ENCODE results near the gene NADK2. TPM values are rescaled to one million over a fixed set of nuclear protein-coding genes. Genes with fewer than 3 reads are reported as not detected.
"Not testable (repeated sequence)": the region's sequence is repeated elsewhere in the genome, so short reads cannot be mapped to it uniquely, and the experiment has no call there.

NADK2 gene
- total RNA-seq, 8 experiments from 2014 or later, result 9.9 to 65.4 (median 35.8) TPM

- H3K4me3 ChIP-seq, result no peak overlapping the region
- no peaks in the 10 kb centered on the region for H3K4me1 ChIP-seq (replicated peaks in 1 of 2)
- in situ Hi-C loops (cut with MboI; ENCODE audit: low pct_unique_long_range_greater_than_20kb in 2 of 9, low sequenced_read_pairs in 9 of 9, unreplicated experiment in 9 of 9), result no loop called here
- no peak for ATAC-seq (replicated peaks in 6 of 8)
- H3K27ac ChIP-seq, result no peak overlapping the region
- WGBS, 10 experiments, result 60 to 100% (median 93%) methylated on average over 1 to 2 of the region's 2 CpGs; no CpG with 5 or more reads in 1 of the 10 experiments
Observed at GRCh38 chr5:36215910-36216309, 25.8 kb downstream of the NADK2 start.

- ATAC-seq (replicated peaks in 6 of 8), result no peak
Observed at GRCh38 chr5:36214436-36214835, 27.3 kb downstream of the NADK2 start.

GRCh38 chr5:36209664-36210063 is 32.1 kb downstream of the NADK2 start:
- WGBS, 10 experiments, result 6 to 100% (median 94%) methylated on average over 2 to 3 of the region's 3 CpGs; no CpG with 5 or more reads in 1 of the 10 experiments
- Histone ChIP-seq H3K4me1 (replicated peaks in 1 of 2) (no peaks in the 10 kb centered on the region), H3K4me3 (no peak overlapping the region), H3K27ac (no peak overlapping the region)
- in situ Hi-C loops (cut with MboI; ENCODE audit: low pct_unique_long_range_greater_than_20kb in 2 of 9, low sequenced_read_pairs in 9 of 9, unreplicated experiment in 9 of 9), result no loop called here
- no peak for ATAC-seq (replicated peaks in 6 of 8)

More at GRCh38 chr5:36214436-36214835, 27.3 kb downstream of the NADK2 start:
- WGBS, 10 experiments, result 40 to 92% (median 83%) methylated on average over 1 to 3 of the region's 3 CpGs; no CpG with 5 or more reads in 3 of the 10 experiments
- Histone ChIP-seq H3K27ac (no peak overlapping the region), H3K4me3 (no peak overlapping the region), H3K4me1 (replicated peaks in 1 of 2) (no peaks in the 10 kb centered on the region)
- in situ Hi-C loops (cut with MboI; ENCODE audit: low pct_unique_long_range_greater_than_20kb in 2 of 9, low sequenced_read_pairs in 9 of 9, unreplicated experiment in 9 of 9), result no loop called here

GRCh38 chr5:36208786-36209185 is 32.9 kb downstream of the NADK2 start:
- Histone ChIP-seq H3K4me3 (no peak overlapping the region), H3K4me1 (replicated peaks in 1 of 2) (no peaks in the 10 kb centered on the region), H3K27ac (no peak overlapping the region)
- in situ Hi-C loops (cut with MboI; ENCODE audit: low pct_unique_long_range_greater_than_20kb in 2 of 9, low sequenced_read_pairs in 9 of 9, unreplicated experiment in 9 of 9), result no loop called here
- ATAC-seq (replicated peaks in 6 of 8), result no peak
- 75 to 100% (median 100%) methylated on average over 1 to 2 of the region's 2 CpGs; no CpG with 5 or more reads in 1 of the 10 experiments for WGBS, 10 experiments

DNA sequence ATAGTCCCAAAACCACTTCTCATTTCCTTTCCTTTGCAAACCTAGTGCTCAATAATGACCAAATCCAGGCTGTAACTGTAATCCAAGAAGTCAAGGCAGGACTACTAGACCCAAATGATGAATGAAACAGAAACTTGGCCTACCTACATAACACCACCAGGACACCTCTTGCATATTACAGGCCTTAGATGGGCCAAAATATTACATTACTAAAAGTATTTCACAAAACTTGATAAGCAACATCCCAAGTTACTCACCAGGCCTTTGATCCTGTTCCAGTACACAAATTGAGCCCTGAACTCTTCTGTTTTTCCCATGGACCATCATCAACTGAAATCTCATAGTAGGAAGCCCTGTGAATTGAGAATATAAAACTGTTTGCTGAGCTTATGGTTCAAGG is 34.8 kb downstream of the NADK2 start:
- no peak for ATAC-seq (replicated peaks in 6 of 8)
- in situ Hi-C loops (cut with MboI; ENCODE audit: low pct_unique_long_range_greater_than_20kb in 2 of 9, low sequenced_read_pairs in 9 of 9, unreplicated experiment in 9 of 9), result no loop called here
- Histone ChIP-seq H3K27ac (no peak overlapping the region), H3K4me3 (no peak overlapping the region), H3K4me1 (replicated peaks in 1 of 2) (no peaks in the 10 kb centered on the region)

- Histone ChIP-seq H3K4me3 (no peak overlapping the region), H3K27ac (no peak overlapping the region), H3K4me1 (replicated peaks in 1 of 2) (no peaks in the 10 kb centered on the region)
- in situ Hi-C loops (cut with MboI; ENCODE audit: low pct_unique_long_range_greater_than_20kb in 2 of 9, low sequenced_read_pairs in 9 of 9, unreplicated experiment in 9 of 9), result no loop called here
- 84 to 100% (median 92%) methylated on average over 1 to 2 of the region's 2 CpGs; no CpG with 5 or more reads in 1 of the 10 experiments for WGBS, 10 experiments
- ATAC-seq (replicated peaks in 6 of 8), result no peak
Observed at GRCh38 chr5:36205329-36205728, 36.4 kb downstream of the NADK2 start.

GRCh38 chr5:36202521-36202961 is 39.2 kb downstream of the NADK2 start:
- in situ Hi-C loops (cut with MboI; ENCODE audit: low pct_unique_long_range_greater_than_20kb in 2 of 9, low sequenced_read_pairs in 9 of 9, unreplicated experiment in 9 of 9), result no loop called here
- Histone ChIP-seq H3K27ac (no peak overlapping the region), H3K4me3 (no peak overlapping the region), H3K4me1 (replicated peaks in 1 of 2) (no peaks in the 10 kb centered on the region)
- WGBS, 10 experiments, result 83 to 100% (median 100%) methylated on average over 1 to 3 of the region's 3 CpGs; no CpG with 5 or more reads in 3 of the 10 experiments
- peak in 2 of 8 experiments; percentile 29 to 88 for ATAC-seq (replicated peaks in 6 of 8)

DNA sequence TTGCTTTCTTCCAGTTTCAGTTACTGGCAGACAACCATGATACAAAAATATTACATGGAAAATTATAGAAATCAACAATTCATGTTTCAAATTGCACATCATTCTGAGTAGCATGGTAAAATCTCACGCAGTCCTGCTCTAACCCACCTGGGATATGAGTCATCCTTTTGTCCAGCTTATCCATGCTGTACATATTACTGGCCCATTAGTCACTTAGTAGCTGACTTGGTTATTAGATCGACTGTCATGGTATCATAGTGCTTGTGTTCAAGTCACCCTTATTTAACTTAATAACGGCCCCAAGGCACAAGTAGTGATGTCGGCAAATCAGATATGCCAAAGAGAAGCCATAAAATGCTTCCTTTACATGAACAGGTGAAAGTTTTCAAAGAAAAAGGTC is 41.2 kb downstream of the NADK2 start:
- Histone ChIP-seq H3K4me3 (no peak overlapping the region), H3K27ac (no peak overlapping the region), H3K4me1 (replicated peaks in 1 of 2) (no peaks in the 10 kb centered on the region)
- peak in 3 of 8 experiments; percentile 56 to 62 (median 60) for ATAC-seq (replicated peaks in 6 of 8)
- WGBS, 10 experiments, result 54 to 100% (median 86%) methylated on average over 1 to 4 of the region's 4 CpGs
- in situ Hi-C loops (cut with MboI; ENCODE audit: low pct_unique_long_range_greater_than_20kb in 2 of 9, low sequenced_read_pairs in 9 of 9, unreplicated experiment in 9 of 9), result no loop called here

- no peaks in the 10 kb centered on the region for H3K4me1 ChIP-seq (replicated peaks in 1 of 2)
- in situ Hi-C loops (cut with MboI; ENCODE audit: low pct_unique_long_range_greater_than_20kb in 2 of 9, low sequenced_read_pairs in 9 of 9, unreplicated experiment in 9 of 9), result no loop called here
- ATAC-seq (replicated peaks in 6 of 8), result no peak
- no peak overlapping the region for H3K27ac ChIP-seq
- H3K4me3 ChIP-seq, result no peak overlapping the region
- WGBS, 10 experiments, result 76 to 100% (median 86%) methylated on average over 1 to 2 of the region's 2 CpGs; no CpG with 5 or more reads in 1 of the 10 experiments
Observed at GRCh38 chr5:36199620-36200019, 42.1 kb downstream of the NADK2 start.

- H3K4me3 ChIP-seq; H3K27ac ChIP-seq; ATAC-seq (replicated peaks in 6 of 8); H3K4me1 ChIP-seq (replicated peaks in 1 of 2); in situ Hi-C loops (cut with MboI; ENCODE audit: low pct_unique_long_range_greater_than_20kb in 2 of 9, low sequenced_read_pairs in 9 of 9, unreplicated experiment in 9 of 9): not testable (repeated sequence)
- 89 to 100% (median 100%) methylated on average over 1 of the region's 3 CpGs; no CpG with 5 or more reads in 4 of the 10 experiments for WGBS, 10 experiments
Observed at GRCh38 chr5:36198783-36199182, 42.9 kb downstream of the NADK2 start.

DNA sequence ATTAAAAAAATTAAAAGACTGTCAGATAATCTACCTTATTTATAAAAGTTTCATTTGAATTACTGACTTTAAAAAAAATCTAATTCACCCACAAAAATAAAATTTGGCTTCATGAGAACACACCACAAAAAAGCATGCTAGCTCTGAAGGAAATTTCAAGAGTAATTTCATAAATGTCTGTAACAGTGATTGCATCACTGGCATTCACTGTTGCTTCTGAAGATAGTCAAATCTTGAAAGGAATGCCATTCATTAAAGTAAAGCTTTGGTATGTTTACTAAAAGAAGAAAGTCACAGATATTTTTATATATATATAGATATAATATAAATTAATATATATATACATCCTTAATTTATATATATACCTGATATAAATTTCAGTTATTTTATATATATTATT is 43.4 kb downstream of the NADK2 start:
- Histone ChIP-seq H3K27ac (no peak overlapping the region), H3K4me1 (replicated peaks in 1 of 2) (no peaks in the 10 kb centered on the region), H3K4me3 (no peak overlapping the region)
- ATAC-seq (replicated peaks in 6 of 8), result no peak
- in situ Hi-C loops (cut with MboI; ENCODE audit: low pct_unique_long_range_greater_than_20kb in 2 of 9, low sequenced_read_pairs in 9 of 9, unreplicated experiment in 9 of 9), result no loop called here

DNA sequence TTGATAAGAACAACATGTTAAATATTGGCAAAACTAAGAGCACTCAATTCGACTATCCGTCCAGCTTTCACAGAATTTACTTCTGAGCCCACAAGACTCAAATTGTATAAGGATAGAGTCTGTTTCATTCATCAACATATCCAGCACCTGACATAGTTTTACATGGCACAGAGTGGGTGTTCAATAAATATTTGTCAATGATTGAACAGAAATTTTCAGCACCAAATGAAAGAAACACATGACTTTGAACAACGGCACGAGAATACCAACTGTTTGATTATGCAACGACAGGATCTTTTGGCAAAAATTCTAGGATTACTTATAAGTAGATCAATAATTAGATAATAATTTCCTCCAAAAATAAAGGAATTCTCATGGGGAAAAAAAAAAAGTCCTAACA is 48.0 kb downstream of the NADK2 start:
- in situ Hi-C loops (cut with MboI; ENCODE audit: low pct_unique_long_range_greater_than_20kb in 2 of 9, low sequenced_read_pairs in 9 of 9, unreplicated experiment in 9 of 9), result no loop called here
- H3K4me1 ChIP-seq (replicated peaks in 1 of 2), result no peaks in the 10 kb centered on the region
- H3K27ac ChIP-seq, result no peak overlapping the region
- H3K4me3 ChIP-seq, result no peak overlapping the region
- no peak for ATAC-seq (replicated peaks in 6 of 8)
- WGBS, 10 experiments, result 89 to 100% (median 98%) methylated on average over 2 to 5 of the region's 5 CpGs

GRCh38 chr5:36184408-36184807 is 57.3 kb downstream of the NADK2 start:
- H3K4me3 ChIP-seq; H3K4me1 ChIP-seq (replicated peaks in 1 of 2); H3K27ac ChIP-seq; ATAC-seq (replicated peaks in 6 of 8); in situ Hi-C loops (cut with MboI; ENCODE audit: low pct_unique_long_range_greater_than_20kb in 2 of 9, low sequenced_read_pairs in 9 of 9, unreplicated experiment in 9 of 9): not testable (repeated sequence)
- WGBS, 10 experiments, result 100% methylated on average over 1 of the region's 4 CpGs; no CpG with 5 or more reads in 9 of the 10 experiments

GRCh38 chr5:36181774-36182173 is 60.0 kb downstream of the NADK2 start:
- in situ Hi-C loops (cut with MboI; ENCODE audit: low pct_unique_long_range_greater_than_20kb in 2 of 9, low sequenced_read_pairs in 9 of 9, unreplicated experiment in 9 of 9), result no loop called here

More at GRCh38 chr5:36181774-36182173, 60.0 kb downstream of the NADK2 start:
- WGBS, 10 experiments, result 50 to 100% (median 93%) methylated on average over 1 to 2 of the region's 2 CpGs
- Histone ChIP-seq H3K27ac (no peak overlapping the region), H3K4me1 (replicated peaks in 1 of 2) (peaks cover 0 to 4% of the 10 kb centered on the region in 2 donors), H3K4me3 (no peak overlapping the region)
- ATAC-seq (replicated peaks in 6 of 8), result peak in 2 of 8 experiments; percentile 21 to 84
